ENCODE measurements around the gene PCDH15.

GRCh38 chr10:54262726-54263125, 538.3 kb downstream of the PCDH15 start:
- TF ChIP-seq, protein P1, sequence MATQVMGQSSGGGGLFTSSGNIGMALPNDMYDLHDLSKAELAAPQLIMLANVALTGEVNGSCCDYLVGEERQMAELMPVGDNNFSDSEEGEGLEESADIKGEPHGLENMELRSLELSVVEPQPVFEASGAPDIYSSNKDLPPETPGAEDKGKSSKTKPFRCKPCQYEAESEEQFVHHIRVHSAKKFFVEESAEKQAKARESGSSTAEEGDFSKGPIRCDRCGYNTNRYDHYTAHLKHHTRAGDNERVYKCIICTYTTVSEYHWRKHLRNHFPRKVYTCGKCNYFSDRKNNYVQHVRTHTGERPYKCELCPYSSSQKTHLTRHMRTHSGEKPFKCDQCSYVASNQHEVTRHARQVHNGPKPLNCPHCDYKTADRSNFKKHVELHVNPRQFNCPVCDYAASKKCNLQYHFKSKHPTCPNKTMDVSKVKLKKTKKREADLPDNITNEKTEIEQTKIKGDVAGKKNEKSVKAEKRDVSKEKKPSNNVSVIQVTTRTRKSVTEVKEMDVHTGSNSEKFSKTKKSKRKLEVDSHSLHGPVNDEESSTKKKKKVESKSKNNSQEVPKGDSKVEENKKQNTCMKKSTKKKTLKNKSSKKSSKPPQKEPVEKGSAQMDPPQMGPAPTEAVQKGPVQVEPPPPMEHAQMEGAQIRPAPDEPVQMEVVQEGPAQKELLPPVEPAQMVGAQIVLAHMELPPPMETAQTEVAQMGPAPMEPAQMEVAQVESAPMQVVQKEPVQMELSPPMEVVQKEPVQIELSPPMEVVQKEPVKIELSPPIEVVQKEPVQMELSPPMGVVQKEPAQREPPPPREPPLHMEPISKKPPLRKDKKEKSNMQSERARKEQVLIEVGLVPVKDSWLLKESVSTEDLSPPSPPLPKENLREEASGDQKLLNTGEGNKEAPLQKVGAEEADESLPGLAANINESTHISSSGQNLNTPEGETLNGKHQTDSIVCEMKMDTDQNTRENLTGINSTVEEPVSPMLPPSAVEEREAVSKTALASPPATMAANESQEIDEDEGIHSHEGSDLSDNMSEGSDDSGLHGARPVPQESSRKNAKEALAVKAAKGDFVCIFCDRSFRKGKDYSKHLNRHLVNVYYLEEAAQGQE (IDR thresholded peaks at IDR 0.05; ENCODE audit: low read depth, low read length), result no peak
- TF ChIP-seq GATA2 (CRISPR knock-in tag; IDR thresholded peaks at IDR 0.05), result no peak
- no peak for TF ChIP-seq EZH2phosphoT487 (IDR thresholded peaks at IDR 0.05; ENCODE audit: borderline replicate concordance, low read depth)
- TF ChIP-seq FOXJ3 (CRISPR knock-in tag; IDR thresholded peaks at IDR 0.05), result no peak
- no peak for TF ChIP-seq CTCF (IDR thresholded peaks at IDR 0.05)
- no peak for TF ChIP-seq CHD2 (IDR thresholded peaks at IDR 0.05; ENCODE audit: low read length, partially characterized antibody)
- no peak for TF ChIP-seq POLR2AphosphoS5 (IDR thresholded peaks at IDR 0.05; ENCODE audit: low read depth, low read length)
